Heart right ventricle (tissue), 16 donors: Measurements from ENCODE around the gene BAHD1. TPM values are rescaled to one million over a fixed set of nuclear protein-coding genes. Genes with fewer than 3 reads are reported as not detected.

Experiments used
- ATAC-seq, 8 donors: fragments of 200-7000 bp; cut with Tn5 transposase; one replicate each; pipeline ENCODE4 v1.9.1; 2020; ENCODE audit warnings: mild to moderate bottlenecking in 8 of 8, moderate library complexity in 8 of 8, moderate number of reproducible peaks in 1 of 8
- DNase-seq, 2 donors: peaks; one replicate each; pipeline ENCODE4 v3.0.0-alpha.2; 2020
- H3K27ac ChIP-seq, 10 donors: fragments of 200-600 bp; sonication (generic) in 2 of 10; one replicate each; pipeline versions ENCODE4 v1.5.0 to v1.8.0; 2020 to 2022; ENCODE audit warnings: mild to moderate bottlenecking in 3 of 10
- H3K27me3 ChIP-seq, 7 donors: fragments of 200-600 bp; one replicate each; pipeline ENCODE4 v1.8.0; 2021 to 2022; ENCODE audit warnings: mild to moderate bottlenecking in 2 of 7
- H3K36me3 ChIP-seq, 9 donors: fragments of 200-600 bp; sonication (generic) in 1 of 9; one replicate each; pipeline versions ENCODE4 v1.5.0 to v1.8.0; 2020 to 2022; ENCODE audit warnings: mild to moderate bottlenecking in 2 of 9
- H3K4me1 ChIP-seq, 9 donors: fragments of 200-600 bp; sonication (generic) in 1 of 9; one replicate each; pipeline versions ENCODE4 v1.5.0 to v1.8.0; 2020 to 2022; ENCODE audit warnings: mild to moderate bottlenecking in 4 of 9
- H3K4me3 ChIP-seq, 10 donors: fragments of 200-600 bp; sonication (generic) in 2 of 10; one replicate each; pipeline versions ENCODE4 v1.5.0 to v1.8.0; 2020 to 2022; ENCODE audit warnings: mild to moderate bottlenecking in 7 of 10, moderate library complexity in 2 of 10
- H3K9me3 ChIP-seq, 11 donors: fragments of 200-600 bp in 10 of 11; sonication (generic) in 2 of 11; one replicate each; pipeline versions ENCODE4 v1.5.0 to v1.8.0; 2013 to 2022; ENCODE audit warnings: mild to moderate bottlenecking in 2 of 11, control low read depth in 1 of 11, moderate library complexity in 1 of 11
- CTCF ChIP-seq, 9 donors: fragments of 200-600 bp; sonication (generic) in 2 of 9; IDR thresholded peaks; one replicate each; pipeline versions ENCODE4 v1.5.0 to v1.8.0; 2021 to 2022; ENCODE audit warnings: antibody characterized with exemption in 9 of 9, mild to moderate bottlenecking in 5 of 9, moderate library complexity in 1 of 9
- WGBS, 2 donors: extraction: QIAGEN DNeasy Blood & Tissue Kit; methylation state at CpG; one replicate each; pipeline ENCODE4 v1.1.7; 2013; ENCODE audit warnings: inconsistent platforms in 1 of 2; 5-methylcytosine and 5-hydroxymethylcytosine counted together
- intact Hi-C, 10 donors: fragments of 100-400 bp; cut with DNase I; formaldehyde crosslinking; loops; one replicate each; pipeline versions ENCODE4 v1.11.1 to v1.14.2; 2022
- polyA plus RNA-seq, 2 donors: library from polyadenylated mRNA; stranded (reverse); fragments of 200-250 nt; gene quantifications; one replicate each; pipeline ENCODE4 v1.2.3, GENCODE V29; 2013
- total RNA-seq, 10 donors: library from RNA; stranded (reverse); fragmentation: NEBNext Ultra II Directional in 3 of 10; extraction: Animal tissue kit (Norgen Biotek cat#: 25700) in 3 of 10; gene quantifications; one replicate each; pipeline versions ENCODE4 v1.2.1 to v1.2.4, GENCODE V29; 2021 to 2023
- donor health status: Arrhythmogenic right ventricular cardiomyopathy.
- donor health status: ischemic (EF 13 %, LVEDD 7.1; RV severe dilation, severe dysfunction).
- donor health status: healthy with polysubstance abuse.
- donor health status: DM: no; HTN: yes; CAD: no.
- donor health status: DM: no; HTN: no; CAD: no.
- donor health status: ischemic (EF 25% LVEDD 6.9; RV normal size, moderate dysfunction).
- donor health status: ischemic (EF 25% LVEDD 5.7; RV mildly dilated, moderate dysfunction).
- donor health status: healthy.
- donor health status: DM: yes; HTN: yes; CAD: no.
- donor health status: Ischemic cardiomyopathy.
- donor health status: ischemic (EF 35%, LVEDD 5.7; RV mildly dilated, moderate dysfunction).
- donor health status: nonischemic (EF 11% LVEDD 7.7; RV severe dilation, severe dysfunction).
- donor health status: DM: yes; HTN: yes; CAD: no.
- donor health status: PGD.
- donor health status: ischemic (EF 29% LVEDD 5.4; RV normal size, mild dysfunction).
- donor health status: nonischemic (EF 23%, LVEDD 6.1; RV moderate dilation, normal function).

BAHD1 gene
- total and polyA plus RNA-seq, 12 donors: 8.9 to 17.8 (median 15.8) TPM

DNA sequence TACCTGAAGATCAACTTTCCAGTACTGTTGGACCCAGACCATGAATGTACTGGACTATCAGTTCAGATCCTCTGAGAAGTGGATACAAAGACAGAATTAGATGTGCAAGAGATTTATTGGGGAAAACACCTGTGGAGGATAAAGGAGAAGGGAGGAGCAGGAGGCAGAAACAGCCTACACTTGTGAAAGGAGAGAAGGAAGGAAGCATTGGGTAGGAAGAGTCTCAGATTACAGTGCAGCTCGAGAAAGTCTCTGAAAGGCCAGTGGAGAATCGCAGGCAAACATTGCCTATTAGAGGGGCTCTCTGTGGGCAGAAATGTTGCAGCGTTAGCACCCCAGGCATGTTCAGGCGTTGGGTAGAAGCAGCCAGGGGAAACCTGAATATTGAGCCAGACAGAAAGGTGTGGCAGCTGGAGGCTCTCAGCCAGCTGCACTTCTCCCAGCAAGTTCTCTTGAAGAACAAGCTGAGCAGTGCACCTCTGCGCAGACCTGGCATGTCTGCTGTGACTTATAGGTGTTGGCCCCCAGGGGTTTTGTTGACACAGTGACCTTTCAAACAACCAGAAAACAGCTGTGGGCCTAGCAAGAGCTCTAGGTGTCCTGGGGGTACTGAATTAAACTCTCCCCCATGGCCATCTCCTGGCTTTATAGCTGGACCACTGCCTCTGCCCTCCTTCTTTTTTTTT, 37.0 kb downstream of the BAHD1 start:
- H3K4me3 ChIP-seq: no peak overlapping the region
- no peaks in the 10 kb centered on the region for H3K4me1 ChIP-seq
- no peak for ATAC-seq
- TF ChIP-seq CTCF (IDR thresholded peaks at IDR 0.05): no peak
- 63 to 65% methylated on average over 5 of the region's 5 CpGs for WGBS, 2 donors
- intact Hi-C loops: no loop called here
- DNase-seq: no peak
- H3K9me3 ChIP-seq: no peaks in the 10 kb centered on the region
- no peak overlapping the region for H3K27ac ChIP-seq
- no peaks in the 10 kb centered on the region for H3K27me3 ChIP-seq
- H3K36me3 ChIP-seq: no peaks in the 10 kb centered on the region

DNA sequence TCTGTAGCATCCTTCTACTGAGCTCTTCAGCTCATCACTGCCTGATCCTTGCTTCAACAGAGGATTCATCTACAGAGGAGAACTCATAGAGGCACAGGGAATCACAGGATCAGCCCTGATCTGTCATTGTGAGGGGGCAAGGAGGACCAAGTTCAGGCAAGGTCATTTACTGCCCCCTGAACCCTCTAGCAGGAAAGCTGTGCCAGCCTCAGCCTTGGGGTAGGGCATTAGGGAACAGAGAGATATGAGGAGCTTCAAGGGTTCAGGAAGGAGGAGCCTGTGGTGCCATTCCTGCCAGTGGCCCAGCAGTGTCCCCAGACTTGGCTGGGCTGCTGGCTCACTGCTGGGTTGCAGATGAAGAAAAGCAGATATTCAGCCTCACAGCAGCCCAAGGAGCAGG, 38.3 kb downstream of the BAHD1 start:
- no peak for DNase-seq
- Histone ChIP-seq H3K4me1 (no peaks in the 10 kb centered on the region), H3K9me3 (no peaks in the 10 kb centered on the region), H3K36me3 (no peaks in the 10 kb centered on the region), H3K27me3 (no peaks in the 10 kb centered on the region), H3K27ac (no peak overlapping the region), H3K4me3 (no peak overlapping the region)
- TF ChIP-seq CTCF (IDR thresholded peaks at IDR 0.05): no peak
- ATAC-seq: no peak
- intact Hi-C loops: no loop called here

DNA sequence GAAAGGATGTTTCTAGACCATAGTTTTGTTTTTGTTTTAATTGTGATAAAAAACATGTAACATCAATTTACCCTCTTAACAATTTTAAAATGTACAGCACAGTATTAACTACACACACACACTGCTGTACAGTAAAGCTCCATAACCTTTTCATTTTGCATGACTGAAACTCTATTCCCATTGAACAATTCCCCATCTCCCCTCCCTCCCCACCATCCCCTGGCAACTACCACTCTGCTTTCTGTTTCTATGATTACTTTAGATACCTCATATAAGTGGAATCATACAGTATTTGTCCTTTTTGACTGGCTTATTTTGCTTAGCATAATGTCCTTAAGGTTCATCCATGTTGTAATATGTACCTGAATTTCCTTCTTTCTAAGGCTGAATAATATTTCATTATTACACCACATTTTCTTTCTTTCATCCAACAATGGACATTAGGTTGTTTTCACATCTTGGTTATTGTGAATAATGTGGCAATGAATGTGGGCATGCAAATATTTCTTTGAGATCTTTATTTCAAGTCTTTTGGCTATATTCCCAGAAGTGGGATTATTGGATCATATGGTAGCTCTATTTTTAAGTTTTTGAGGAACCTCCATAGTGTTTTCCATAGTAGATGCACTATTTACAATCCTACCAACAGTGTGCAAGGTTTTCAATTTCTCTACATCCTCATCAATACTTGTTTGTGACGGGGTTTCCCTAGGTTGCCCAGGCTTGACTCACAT, 40.8 kb downstream of the BAHD1 start:
- Histone ChIP-seq H3K9me3 (no peaks in the 10 kb centered on the region), H3K4me1 (no peaks in the 10 kb centered on the region), H3K27ac (no peak overlapping the region), H3K27me3 (peaks cover 0 to 3% (median 0%) of the 10 kb centered on the region in 7 donors), H3K36me3 (no peaks in the 10 kb centered on the region), H3K4me3 (no peak overlapping the region)
- TF ChIP-seq CTCF (IDR thresholded peaks at IDR 0.05): no peak
- ATAC-seq (no peak), DNase-seq (no peak)
- 85 to 95% methylated on average over 1 of the region's 1 CpG for WGBS, 2 donors
- intact Hi-C loops: no loop called here

GRCh38 chr15:40483919-40484318, 43.2 kb downstream of the BAHD1 start:
- 82 to 84% methylated on average over 2 of the region's 2 CpGs for WGBS, 2 donors
- DNase-seq (no peak), ATAC-seq (no peak)
- Histone ChIP-seq H3K27me3 (peaks cover 0 to 3% (median 0%) of the 10 kb centered on the region in 7 donors), H3K27ac (no peak overlapping the region), H3K36me3 (no peaks in the 10 kb centered on the region), H3K4me3 (no peak overlapping the region), H3K4me1 (no peaks in the 10 kb centered on the region), H3K9me3 (no peaks in the 10 kb centered on the region)
- no peak for TF ChIP-seq CTCF (IDR thresholded peaks at IDR 0.05)
- intact Hi-C loops: no loop called here
